Vagina (tissue), 2 donors: Measurements from ENCODE around the gene PFKFB4. TPM values are rescaled to one million over a fixed set of nuclear protein-coding genes. Genes with fewer than 3 reads are reported as not detected.

Source experiments
- DNase-seq, 2 donors: peaks; one replicate each; pipeline ENCODE4 v3.0.0-alpha.2; 2017; ENCODE audit errors: extremely low spot score in 2 of 2
- H3K27ac ChIP-seq: fragments of 200-600 bp; sonication (generic); one replicate; pipeline ENCODE4 v1.5.1; 2019
- H3K27me3 ChIP-seq: fragments of 200-600 bp; sonication (generic); one replicate; pipeline ENCODE4 v1.5.1; 2019
- H3K36me3 ChIP-seq, 2 donors: fragments of 200-600 bp; sonication (generic); one replicate each; pipeline ENCODE4 v1.5.1; 2017 to 2019
- H3K4me1 ChIP-seq: fragments of 200-600 bp; sonication (generic); one replicate; pipeline ENCODE4 v1.5.1; 2019
- H3K4me3 ChIP-seq, 2 donors: fragments of 200-600 bp; sonication (generic); 1 replicate in 1 of 2; 2 replicates in 1 of 2; pipeline ENCODE4 v1.5.1; 2016 to 2019
- H3K9me3 ChIP-seq: fragments of 200-600 bp; sonication (generic); one replicate; pipeline ENCODE4 v1.5.1; 2019
- CTCF ChIP-seq, 3 experiments: fragments of 450-650 bp in 2 of 3; fragments of 200-600 bp in 1 of 3; sonication (generic) in 1 of 3; IDR thresholded peaks; one replicate each; pipeline ENCODE4 v1.5.1; 2017 to 2019; ENCODE audit warnings: antibody characterized with exemption in 3 of 3, mild to moderate bottlenecking in 2 of 3, moderate library complexity in 2 of 3
- POLR2A ChIP-seq, 2 donors: fragments of 450-650 bp; IDR thresholded peaks; one replicate each; pipeline ENCODE4 v1.6.1; 2017; ENCODE audit warnings: antibody characterized with exemption in 2 of 2, mild to moderate bottlenecking in 2 of 2, moderate library complexity in 2 of 2
- POLR2AphosphoS5 ChIP-seq, 2 donors: sonication (generic); formaldehyde crosslinking; IDR thresholded peaks; one replicate each; pipeline ENCODE4 v1.9.0; 2017; ENCODE audit warnings: antibody characterized with exemption in 2 of 2, mild to moderate bottlenecking in 2 of 2, low read depth in 1 of 2; ENCODE audit not compliant: insufficient read depth in 1 of 2
- intact Hi-C: fragments of 100-400 bp; cut with DNase I; formaldehyde crosslinking; loops from one replicate; pipeline ENCODE4 v1.15.1; 2023
- total RNA-seq: library from RNA; depleted of rRNA; stranded (reverse); fragments of >200 nt; gene quantifications from one replicate; pipeline ENCODE4 v1.2.3, GENCODE V29; 2016

The PFKFB4 gene
- total RNA-seq, 1 donor from 2014 or later, result 7.4 TPM

- H3K27ac ChIP-seq, result no peak overlapping the region
- peaks cover under 1% of the 10 kb centered on the region for H3K4me1 ChIP-seq
- peaks cover 0 to 8% of the 10 kb centered on the region in 2 donors for H3K36me3 ChIP-seq
- no peak for DNase-seq
- H3K27me3 ChIP-seq, result no peaks in the 10 kb centered on the region
- H3K4me3 ChIP-seq, result no peak overlapping the region
- no peaks in the 10 kb centered on the region for H3K9me3 ChIP-seq
- intact Hi-C loops, result no loop called here
- TF ChIP-seq POLR2A (IDR thresholded peaks at IDR 0.05) (no peak), POLR2AphosphoS5 (IDR thresholded peaks at IDR 0.05; ENCODE audit: insufficient read depth in 1 of 2, low read depth in 1 of 2) (no peak), CTCF (IDR thresholded peaks at IDR 0.05) (no peak)
Measured at GRCh38 chr3:48543271-48543866, 13.2 kb downstream of the PFKFB4 start.

- DNase-seq, result no peak
- Histone ChIP-seq H3K27me3 (no peaks in the 10 kb centered on the region), H3K36me3 (peaks cover 0 to 8% of the 10 kb centered on the region in 2 donors), H3K9me3 (no peaks in the 10 kb centered on the region), H3K4me1 (no peaks in the 10 kb centered on the region), H3K27ac (no peak overlapping the region), H3K4me3 (no peak overlapping the region)
- intact Hi-C loops, result no loop called here
- TF ChIP-seq POLR2A (IDR thresholded peaks at IDR 0.05) (no peak), CTCF (IDR thresholded peaks at IDR 0.05) (no peak), POLR2AphosphoS5 (IDR thresholded peaks at IDR 0.05; ENCODE audit: insufficient read depth in 1 of 2, low read depth in 1 of 2) (no peak)
Measured at GRCh38 chr3:48538451-48538850, 18.2 kb downstream of the PFKFB4 start.

- Histone ChIP-seq H3K4me3 (no peak overlapping the region), H3K36me3 (peaks cover 0 to 8% of the 10 kb centered on the region in 2 donors), H3K9me3 (no peaks in the 10 kb centered on the region), H3K27me3 (no peaks in the 10 kb centered on the region), H3K27ac (no peak overlapping the region), H3K4me1 (no peaks in the 10 kb centered on the region)
- no peak for DNase-seq
- no peak for TF ChIP-seq CTCF (IDR thresholded peaks at IDR 0.05)
- TF ChIP-seq POLR2A (IDR thresholded peaks at IDR 0.05), result no peak
- TF ChIP-seq POLR2AphosphoS5 (IDR thresholded peaks at IDR 0.05; ENCODE audit: insufficient read depth in 1 of 2, low read depth in 1 of 2), result no peak
- intact Hi-C loops, result no loop called here
Measured at GRCh38 chr3:48536785-48537184, 19.8 kb downstream of the PFKFB4 start.

- Histone ChIP-seq H3K27me3 (no peaks in the 10 kb centered on the region), H3K27ac (no peak overlapping the region), H3K4me1 (no peaks in the 10 kb centered on the region), H3K36me3 (peaks cover 0 to 8% of the 10 kb centered on the region in 2 donors), H3K9me3 (no peaks in the 10 kb centered on the region), H3K4me3 (no peak overlapping the region)
- intact Hi-C loops, result no loop called here
- no peak for DNase-seq
- TF ChIP-seq POLR2A (IDR thresholded peaks at IDR 0.05), result no peak
- TF ChIP-seq POLR2AphosphoS5 (IDR thresholded peaks at IDR 0.05; ENCODE audit: insufficient read depth in 1 of 2, low read depth in 1 of 2), result no peak
- TF ChIP-seq CTCF (IDR thresholded peaks at IDR 0.05), result no peak
Measured at GRCh38 chr3:48536116-48536515, 20.5 kb downstream of the PFKFB4 start.

- intact Hi-C loops, result no loop called here
- no peaks in the 10 kb centered on the region for H3K9me3 ChIP-seq
- no peaks in the 10 kb centered on the region for H3K4me1 ChIP-seq
- no peak for TF ChIP-seq CTCF (IDR thresholded peaks at IDR 0.05)
- TF ChIP-seq POLR2AphosphoS5 (IDR thresholded peaks at IDR 0.05; ENCODE audit: insufficient read depth in 1 of 2, low read depth in 1 of 2), result no peak
- no peak for TF ChIP-seq POLR2A (IDR thresholded peaks at IDR 0.05)
- no peak overlapping the region for H3K4me3 ChIP-seq
- H3K27me3 ChIP-seq, result no peaks in the 10 kb centered on the region
- H3K36me3 ChIP-seq, result peaks cover 0 to 8% of the 10 kb centered on the region in 2 donors
- DNase-seq, result no peak
- no peak overlapping the region for H3K27ac ChIP-seq
Measured at GRCh38 chr3:48535578-48535977, 21.0 kb downstream of the PFKFB4 start.
